Sigmoid colon (tissue), 7 donors: ENCODE data around the gene GABARAP. TPM values are rescaled to one million over a fixed set of nuclear protein-coding genes. Genes with fewer than 3 reads are reported as not detected.
A peak's percentile ranks its signal among the peaks of the same experiment; 100 is the strongest.

Source experiments
- DNase-seq: peaks from one replicate; pipeline ENCODE4 v3.0.0-alpha.2; 2019
- H3K27ac ChIP-seq, 4 donors: fragments of 200-600 bp; sonication (generic); one replicate each; pipeline ENCODE4 v1.5.1; 2016 to 2019; ENCODE audit warnings: mild to moderate bottlenecking in 1 of 4
- H3K27me3 ChIP-seq, 3 donors: fragments of 200-600 bp; sonication (generic); one replicate each; pipeline ENCODE4 v1.5.1; 2019; ENCODE audit warnings: mild to moderate bottlenecking in 1 of 3
- H3K36me3 ChIP-seq, 4 donors: fragments of 200-600 bp; sonication (generic); one replicate each; pipeline ENCODE4 v1.5.1; 2016 to 2019
- H3K4me1 ChIP-seq, 4 donors: fragments of 200-600 bp; sonication (generic); one replicate each; pipeline ENCODE4 v1.5.1; 2017 to 2019
- H3K4me3 ChIP-seq, 4 donors: fragments of 200-600 bp; sonication (generic); one replicate each; pipeline ENCODE4 v1.5.1; 2017 to 2019; ENCODE audit warnings: mild to moderate bottlenecking in 2 of 4, moderate library complexity in 1 of 4
- H3K9me3 ChIP-seq, 4 donors: fragments of 200-600 bp in 3 of 4; sonication (generic) in 3 of 4; one replicate each; pipeline versions ENCODE4 v1.5.1 to v1.6.1; 2013 to 2019
- EP300 ChIP-seq, 4 donors: sonication (generic); formaldehyde crosslinking; IDR thresholded peaks; one replicate each; pipeline ENCODE4 v1.6.1; 2017; ENCODE audit warnings: antibody characterized with exemption in 4 of 4
- POLR2A ChIP-seq, 2 donors: fragments of 450-650 bp; IDR thresholded peaks; one replicate each; pipeline ENCODE4 v1.6.1; 2016; ENCODE audit warnings: antibody characterized with exemption in 2 of 2, mild to moderate bottlenecking in 2 of 2, moderate library complexity in 2 of 2
- POLR2AphosphoS5 ChIP-seq, 4 donors: sonication (generic); formaldehyde crosslinking; IDR thresholded peaks; one replicate each; pipeline ENCODE4 v1.6.1; 2017; ENCODE audit warnings: antibody characterized with exemption in 4 of 4
- WGBS, 2 donors: extraction: QIAGEN DNeasy Blood & Tissue Kit; methylation state at CpG; one replicate each; pipeline ENCODE4 v1.1.7; 2013; 5-methylcytosine and 5-hydroxymethylcytosine counted together
- intact Hi-C: fragments of 100-400 bp; cut with DNase I; formaldehyde crosslinking; loops from one replicate; pipeline ENCODE4 v1.15.1; 2023
- polyA plus RNA-seq, 3 donors: library from polyadenylated mRNA; stranded (reverse); fragments of 200-250 nt; gene quantifications; one replicate each; pipeline ENCODE4 v1.2.3, GENCODE V29; 2013
- total RNA-seq, 4 donors: library from RNA; depleted of rRNA; stranded (reverse); fragments of >200 nt; gene quantifications; one replicate each; pipeline ENCODE4 v1.1.0, GENCODE V29; 2016
- TF ChIP-seq, protein P1 (sequence below), 4 experiments: fragments of 450-650 bp in 3 of 4; fragments of 200-600 bp in 1 of 4; IDR thresholded peaks; one replicate each; pipeline ENCODE4 v1.5.1; 2016 to 2019; ENCODE audit warnings: antibody characterized with exemption in 4 of 4, mild to moderate bottlenecking in 3 of 4, moderate library complexity in 2 of 4
- donor health status: healthy with polysubstance abuse.
- donor health status: Bipolar disorder and iron deficiency.
- donor health status: healthy.

Gene GABARAP
- total and polyA plus RNA-seq, 7 donors = 147 to 1,215 (median 613) TPM

DNA sequence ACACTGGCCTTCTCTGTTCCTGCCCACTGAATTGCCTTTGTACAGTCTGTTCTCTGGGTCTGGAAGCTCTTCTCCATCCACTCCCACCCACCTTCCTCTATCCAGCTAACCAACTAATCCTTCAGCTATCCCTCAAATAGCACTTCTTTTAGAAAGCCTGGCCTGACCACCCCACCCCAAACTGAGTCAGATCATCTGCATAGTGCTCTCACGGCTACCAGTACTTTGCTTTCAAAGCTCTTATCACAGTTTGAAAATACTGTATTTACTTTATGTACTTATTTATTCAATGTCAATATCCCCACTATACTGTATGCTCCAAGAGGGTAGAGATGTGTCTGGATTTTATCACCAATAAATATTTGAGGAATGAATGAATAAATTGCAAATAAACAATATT lies 24.5 kb upstream of the GABARAP start:
- H3K27me3 ChIP-seq = peaks cover 15 to 52% (median 39%) of the 10 kb centered on the region in 3 donors
- 20 to 51% methylated on average over 1 of the region's 1 CpG for WGBS, 2 donors
- no peak overlapping the region for H3K4me3 ChIP-seq
- H3K36me3 ChIP-seq = no peaks in the 10 kb centered on the region
- no peak overlapping the region for H3K27ac ChIP-seq
- no peaks in the 10 kb centered on the region for H3K9me3 ChIP-seq
- H3K4me1 ChIP-seq = peaks cover 0 to 18% (median 13%) of the 10 kb centered on the region in 4 donors
- DNase-seq = no peak
- intact Hi-C loops = no loop called here
- TF ChIP-seq POLR2A (IDR thresholded peaks at IDR 0.05) = no peak
- TF ChIP-seq, protein P1, sequence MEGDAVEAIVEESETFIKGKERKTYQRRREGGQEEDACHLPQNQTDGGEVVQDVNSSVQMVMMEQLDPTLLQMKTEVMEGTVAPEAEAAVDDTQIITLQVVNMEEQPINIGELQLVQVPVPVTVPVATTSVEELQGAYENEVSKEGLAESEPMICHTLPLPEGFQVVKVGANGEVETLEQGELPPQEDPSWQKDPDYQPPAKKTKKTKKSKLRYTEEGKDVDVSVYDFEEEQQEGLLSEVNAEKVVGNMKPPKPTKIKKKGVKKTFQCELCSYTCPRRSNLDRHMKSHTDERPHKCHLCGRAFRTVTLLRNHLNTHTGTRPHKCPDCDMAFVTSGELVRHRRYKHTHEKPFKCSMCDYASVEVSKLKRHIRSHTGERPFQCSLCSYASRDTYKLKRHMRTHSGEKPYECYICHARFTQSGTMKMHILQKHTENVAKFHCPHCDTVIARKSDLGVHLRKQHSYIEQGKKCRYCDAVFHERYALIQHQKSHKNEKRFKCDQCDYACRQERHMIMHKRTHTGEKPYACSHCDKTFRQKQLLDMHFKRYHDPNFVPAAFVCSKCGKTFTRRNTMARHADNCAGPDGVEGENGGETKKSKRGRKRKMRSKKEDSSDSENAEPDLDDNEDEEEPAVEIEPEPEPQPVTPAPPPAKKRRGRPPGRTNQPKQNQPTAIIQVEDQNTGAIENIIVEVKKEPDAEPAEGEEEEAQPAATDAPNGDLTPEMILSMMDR (IDR thresholded peaks at IDR 0.05) = no peak
- TF ChIP-seq EP300 (IDR thresholded peaks at IDR 0.05) = no peak
- no peak for TF ChIP-seq POLR2AphosphoS5 (IDR thresholded peaks at IDR 0.05)

DNA sequence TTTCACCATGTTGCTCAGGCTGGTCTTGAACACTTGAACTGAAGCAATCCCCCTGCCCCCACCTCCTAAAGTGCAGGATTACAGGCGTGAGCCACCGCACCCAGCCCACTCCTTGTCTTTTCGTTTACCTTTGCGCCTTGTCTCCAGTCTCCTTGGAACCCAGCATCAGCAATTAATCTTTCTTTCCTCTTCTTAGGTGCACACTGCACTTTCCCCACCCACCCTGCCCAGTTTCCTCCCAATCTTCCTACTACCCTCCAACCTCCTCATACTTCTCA lies 21.5 kb upstream of the GABARAP start:
- DNase-seq = no peak
- peaks cover 0 to 12% (median 4%) of the 10 kb centered on the region in 4 donors for H3K36me3 ChIP-seq
- WGBS, 2 donors = 10 to 37% methylated on average over 4 of the region's 4 CpGs
- H3K27me3 ChIP-seq = peaks cover 28 to 66% (median 55%) of the 10 kb centered on the region in 3 donors
- H3K9me3 ChIP-seq = no peaks in the 10 kb centered on the region
- TF ChIP-seq, protein P1 (IDR thresholded peaks at IDR 0.05) = no peak
- intact Hi-C loops = loop anchor here (5.0 kb wide), 2 partner anchors 39 to 79 kb away; no protein-coding TSS in a partner anchor
- H3K4me1 ChIP-seq = peaks cover 0 to 34% (median 25%) of the 10 kb centered on the region in 4 donors
- H3K27ac ChIP-seq = no peak overlapping the region
- H3K4me3 ChIP-seq = peak overlapping the region in 1 of 4 donors; percentile 23

DNA sequence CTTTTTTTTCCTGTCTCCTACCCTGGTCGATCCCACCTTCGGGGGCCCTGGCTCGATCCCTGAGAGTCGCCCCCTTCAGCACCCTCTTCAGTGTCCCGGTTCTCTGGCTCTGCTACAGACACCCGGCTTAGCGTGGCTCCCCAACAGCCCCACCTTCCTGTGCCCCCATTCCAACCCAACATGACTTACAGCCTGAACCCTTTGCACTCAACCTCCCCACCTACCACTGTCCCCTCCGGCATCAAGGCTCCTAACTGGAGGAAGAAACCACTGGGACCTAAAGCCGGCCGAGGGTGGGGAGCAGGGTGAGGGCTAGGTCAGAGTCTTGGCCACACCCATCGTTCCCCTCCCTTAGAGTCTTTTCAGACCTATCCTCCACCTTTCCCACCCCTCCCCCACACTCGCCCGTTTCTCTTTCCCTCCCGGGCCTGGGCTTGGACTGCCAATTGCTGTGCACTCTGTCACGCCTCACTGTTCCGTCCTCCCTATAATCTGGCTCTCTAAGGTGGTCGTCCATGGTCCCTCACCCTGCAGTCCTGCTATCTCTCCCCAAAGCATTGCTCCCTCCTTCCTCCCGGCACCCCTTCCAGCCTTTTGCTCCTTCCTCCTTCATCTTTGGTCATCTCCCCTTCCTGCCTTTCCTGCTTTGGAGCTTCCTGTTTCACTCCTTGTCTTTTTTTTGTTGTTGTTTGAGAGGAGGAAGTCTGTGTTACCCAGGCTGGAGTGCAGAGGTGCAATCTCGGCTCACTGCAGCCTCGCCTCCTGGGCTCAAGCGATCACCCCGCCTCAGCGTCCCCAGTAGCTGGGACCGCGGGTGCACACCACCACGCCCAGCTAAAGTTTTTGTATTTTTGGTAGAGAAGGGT lies 20.9 kb upstream of the GABARAP start:
- H3K4me3 ChIP-seq = peak overlapping the region in 3 of 4 donors; percentile 9 to 23 (median 23)
- WGBS, 2 donors = 3 to 7% methylated on average over 26 of the region's 26 CpGs
- H3K4me1 ChIP-seq = peaks cover 0 to 34% (median 25%) of the 10 kb centered on the region in 4 donors
- no peak for DNase-seq
- intact Hi-C loops = loop anchor here (5.0 kb wide), 2 partner anchors 39 to 79 kb away; no protein-coding TSS in a partner anchor
- peak overlapping the region in 2 of 4 donors; percentile 18 to 37 for H3K27ac ChIP-seq
- peaks cover 28 to 66% (median 55%) of the 10 kb centered on the region in 3 donors for H3K27me3 ChIP-seq
- peaks cover 0 to 18% (median 8%) of the 10 kb centered on the region in 4 donors for H3K36me3 ChIP-seq
- TF ChIP-seq EP300 (IDR thresholded peaks at IDR 0.05) (no peak), POLR2A (IDR thresholded peaks at IDR 0.05) (peak in 1 of 2 donors; percentile 31)
- no peaks in the 10 kb centered on the region for H3K9me3 ChIP-seq

DNA sequence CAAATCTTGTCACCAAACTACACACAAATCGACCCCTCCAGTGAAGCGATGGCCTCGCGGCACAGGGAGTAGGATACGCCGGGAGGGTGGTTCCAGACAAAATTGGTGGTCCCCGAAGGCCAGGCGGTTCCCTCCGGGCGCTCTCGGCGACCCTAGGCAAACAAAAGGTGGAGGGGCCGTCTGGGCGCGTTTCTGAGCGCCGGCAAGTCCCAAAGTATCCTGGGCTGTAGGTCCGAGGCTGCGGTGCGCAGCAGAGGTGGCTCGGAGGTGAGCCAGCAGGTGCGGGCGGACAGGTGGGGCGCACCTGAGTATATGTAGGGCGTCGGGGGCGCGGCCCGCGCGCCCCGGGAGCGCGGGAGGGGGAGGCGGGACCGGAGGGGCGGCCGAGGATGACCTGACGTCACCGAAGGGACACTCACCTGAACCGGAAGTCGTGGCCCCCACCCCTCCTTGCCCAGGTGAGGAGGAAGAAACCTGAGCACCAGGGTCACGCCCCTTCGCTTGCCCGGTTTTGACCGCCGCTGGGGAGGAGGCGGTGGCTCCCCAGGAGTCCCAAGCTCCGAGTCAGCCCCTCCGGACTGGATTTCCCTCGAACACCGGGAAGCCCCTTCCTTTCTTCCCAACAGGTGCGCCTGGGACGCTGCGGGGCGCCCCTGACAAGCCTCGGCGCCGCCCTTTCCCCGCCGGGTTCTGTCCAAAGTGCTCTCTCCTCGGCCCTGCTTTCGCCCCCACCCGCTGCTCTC lies 20.1 kb upstream of the GABARAP start, which contains the start of gene CLDN7:
Gene CLDN7, minus strand, starts transcription at position 287 of the 743 bp plus-strand sequence. CDS start 435 bp downstream, outside the sequence.
- intact Hi-C loops = loop anchor here (5.0 kb wide), 2 partner anchors 40 to 80 kb away; no protein-coding TSS in a partner anchor
- Histone ChIP-seq H3K9me3 (no peaks in the 10 kb centered on the region), H3K27me3 (peaks cover 28 to 61% (median 55%) of the 10 kb centered on the region in 3 donors), H3K36me3 (peaks cover 5 to 26% (median 12%) of the 10 kb centered on the region in 4 donors), H3K27ac (peak within 1 kb of the TSS in 3 of 4 donors; percentile 18 to 45 (median 37)), H3K4me3 (peak within 1 kb of the TSS; percentile 14 to 50 (median 36)), H3K4me1 (peaks cover 0 to 34% (median 25%) of the 10 kb centered on the region in 4 donors)
- TF ChIP-seq POLR2A (IDR thresholded peaks at IDR 0.05) (peak in 1 of 2 donors; percentile 61), POLR2AphosphoS5 (IDR thresholded peaks at IDR 0.05) (peak in 1 of 4 donors; percentile 69), EP300 (IDR thresholded peaks at IDR 0.05) (no peak)
- DNase-seq = no peak
- 2 to 5% methylated on average over 64 of the region's 64 CpGs for WGBS, 2 donors

DNA sequence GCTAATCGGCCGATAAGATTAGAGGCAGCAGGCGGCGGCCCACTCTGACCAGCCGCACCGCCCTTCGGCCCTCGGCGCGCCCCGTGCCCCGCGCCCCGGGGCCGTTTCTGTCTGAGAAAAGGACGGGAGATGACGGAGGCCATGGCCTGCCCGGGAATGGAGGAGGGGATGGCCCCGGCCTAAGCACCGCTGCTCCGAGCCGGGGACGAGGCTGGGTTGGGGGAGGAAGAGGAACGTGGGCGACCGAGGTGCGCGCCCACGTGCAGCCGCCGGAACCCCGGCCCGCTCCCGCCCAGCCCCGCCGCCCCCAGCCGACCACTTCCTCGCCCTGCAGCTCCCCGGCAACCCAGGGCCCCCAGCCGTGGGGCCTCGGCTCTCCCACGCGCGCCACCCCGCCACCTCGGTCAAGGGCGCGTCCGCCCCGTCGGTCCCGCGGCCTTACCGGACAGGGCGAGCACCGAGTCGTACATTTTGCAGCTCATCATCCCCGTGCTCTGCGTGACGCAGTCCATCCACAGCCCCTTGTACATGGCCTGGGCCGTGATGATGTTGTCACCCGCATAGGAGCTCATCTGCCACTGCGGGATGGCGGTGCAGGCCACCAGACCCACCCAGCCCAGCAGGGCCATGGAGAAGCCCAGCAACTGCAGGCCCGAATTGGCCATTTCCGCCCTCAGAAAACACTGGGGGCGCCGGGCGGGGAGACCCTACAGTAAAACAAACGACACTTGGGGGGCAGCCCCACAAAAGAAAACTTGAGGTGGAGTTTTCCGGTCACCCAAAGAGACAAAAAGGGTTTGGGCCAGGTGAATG lies 19.3 kb upstream of the GABARAP start:
- H3K4me3 ChIP-seq = peak overlapping the region; percentile 14 to 50 (median 36)
- intact Hi-C loops = loop anchor here (5.0 kb wide), 2 partner anchors 41 to 81 kb away; no protein-coding TSS in a partner anchor

More for the DNA sequence above, 19.3 kb upstream of the GABARAP start:
- Histone ChIP-seq H3K27ac (peak overlapping the region in 3 of 4 donors; percentile 15 to 45 (median 18)), H3K9me3 (no peaks in the 10 kb centered on the region), H3K4me1 (peaks cover 0 to 34% (median 25%) of the 10 kb centered on the region in 4 donors), H3K36me3 (peaks cover 5 to 33% (median 17%) of the 10 kb centered on the region in 4 donors), H3K27me3 (peaks cover 28 to 59% (median 55%) of the 10 kb centered on the region in 3 donors)
- DNase-seq = no peak
- TF ChIP-seq EP300 (IDR thresholded peaks at IDR 0.05) = no peak
- TF ChIP-seq POLR2A (IDR thresholded peaks at IDR 0.05) = no peak
- no peak for TF ChIP-seq POLR2AphosphoS5 (IDR thresholded peaks at IDR 0.05)
- TF ChIP-seq, protein P1 (IDR thresholded peaks at IDR 0.05) = no peak
- 3 to 4% methylated on average over 71 of the region's 71 CpGs for WGBS, 2 donors
